Astrocyte (in vitro differentiated cells and primary cell): ENCODE results near the gene SHC3. TPM values are rescaled to one million over a fixed set of nuclear protein-coding genes. Genes with fewer than 3 reads are reported as not detected.

Source experiments
- DNase-seq: peaks from one replicate; pipeline ENCODE4 v3.0.0-alpha.2; 2010; ENCODE audit warnings: low read depth
- FAIRE-seq: peaks from 2 replicates; lab custom pipeline; 2011; peaks lifted over from hg19 to GRCh38; lab: Jason Lieb, UNC
- H2AFZ ChIP-seq: 2 replicates; pipeline ENCODE4 v1.6.0; 2012; ENCODE audit warnings: low read depth, low read length, inconsistent platforms
- H3K27ac ChIP-seq: 2 replicates; pipeline ENCODE4 v1.5.1; 2011; ENCODE audit warnings: low read depth, low read length, inconsistent platforms
- H3K27me3 ChIP-seq: 2 replicates; pipeline ENCODE4 v1.6.0; 2011; ENCODE audit warnings: low read length, inconsistent platforms; ENCODE audit not compliant: insufficient read depth
- H3K36me3 ChIP-seq: 2 replicates; pipeline ENCODE4 v1.5.1; 2011; ENCODE audit warnings: low read length, inconsistent platforms; ENCODE audit not compliant: insufficient read depth
- H3K4me1 ChIP-seq: 2 replicates; pipeline ENCODE4 v1.5.1; 2011; ENCODE audit warnings: low read length, inconsistent platforms; ENCODE audit not compliant: insufficient read depth
- H3K4me2 ChIP-seq: 2 replicates; pipeline ENCODE4 v1.6.0; 2012; ENCODE audit warnings: low read length, inconsistent platforms
- H3K4me3 ChIP-seq: 2 replicates; pipeline ENCODE4 v1.5.1; 2011; ENCODE audit warnings: low read depth, mild to moderate bottlenecking, low read length, inconsistent platforms; ENCODE audit not compliant: insufficient read depth
- H3K79me2 ChIP-seq: 2 replicates; pipeline ENCODE4 v1.6.0; 2012; ENCODE audit warnings: mild to moderate bottlenecking, low read length, inconsistent platforms; ENCODE audit not compliant: insufficient read depth
- H3K9ac ChIP-seq: 2 replicates; pipeline ENCODE4 v1.6.0; 2012; ENCODE audit warnings: mild to moderate bottlenecking, low read length, inconsistent platforms
- H3K9me3 ChIP-seq: 2 replicates; pipeline ENCODE4 v1.5.1; 2012; ENCODE audit warnings: low read depth, mild to moderate bottlenecking, low read length, inconsistent platforms; ENCODE audit not compliant: insufficient read depth
- H4K20me1 ChIP-seq: 2 replicates; pipeline ENCODE4 v1.6.0; 2012; ENCODE audit warnings: low read length, inconsistent platforms; ENCODE audit not compliant: insufficient read depth
- H3K27ac Mint-ChIP-seq: one replicate; pipeline ENCODE4 v1.8.0; 2021; ENCODE audit warnings: mild to moderate bottlenecking, mixed read lengths; ENCODE audit not compliant: unreplicated experiment
- H3K27me3 Mint-ChIP-seq: one replicate; pipeline ENCODE4 v1.8.0; 2021; ENCODE audit warnings: low read depth, mixed read lengths; ENCODE audit not compliant: unreplicated experiment
- H3K36me3 Mint-ChIP-seq: one replicate; pipeline ENCODE4 v1.8.0; 2021; ENCODE audit warnings: low read depth, mixed read lengths; ENCODE audit not compliant: unreplicated experiment
- H3K4me1 Mint-ChIP-seq: one replicate; pipeline ENCODE4 v1.8.0; 2021; ENCODE audit warnings: low read depth, mixed read lengths; ENCODE audit not compliant: unreplicated experiment
- H3K4me3 Mint-ChIP-seq: one replicate; pipeline ENCODE4 v1.8.0; 2021; ENCODE audit warnings: mild to moderate bottlenecking, moderate library complexity, mixed read lengths; ENCODE audit not compliant: unreplicated experiment
- H3K9me3 Mint-ChIP-seq: one replicate; pipeline ENCODE4 v1.8.0; 2021; ENCODE audit warnings: mild to moderate bottlenecking, mixed read lengths; ENCODE audit not compliant: unreplicated experiment
- CTCF ChIP-seq: IDR thresholded peaks from 2 replicates; pipeline ENCODE4 v1.5.1; 2011; ENCODE audit warnings: low read depth, mild to moderate bottlenecking, inconsistent platforms, low read length, moderate library complexity; ENCODE audit not compliant: insufficient read depth
- EZH2 ChIP-seq: IDR thresholded peaks from 2 replicates; pipeline ENCODE4 v1.6.1; 2012; ENCODE audit warnings: mild to moderate bottlenecking, low read length, inconsistent platforms; ENCODE audit not compliant: insufficient read depth
- total RNA-seq: library from RNA; stranded (reverse); gene quantifications from 2 replicates; pipeline ENCODE4 v1.2.1, GENCODE V29; 2021

The SHC3 gene
- total RNA-seq, 1 donor from 2014 or later = 4.6 TPM

GRCh38 chr9:89177012-89177943, 1.3 kb downstream of the SHC3 start:
- Histone ChIP-seq H3K4me2 (peak overlapping the region; percentile 92), H4K20me1 (peaks cover 30% of the 10 kb centered on the region), H3K36me3 (no peaks in the 10 kb centered on the region), H2AFZ (peak overlapping the region; percentile 56), H3K27me3 (no peaks in the 10 kb centered on the region), H3K4me3 (peak overlapping the region; percentile 86), H3K79me2 (peaks cover 67% of the 10 kb centered on the region), H3K9ac (peak overlapping the region; percentile 84), H3K4me1 (peaks cover 41% of the 10 kb centered on the region), H3K9me3 (no peaks in the 10 kb centered on the region), H3K27ac (peak overlapping the region; percentile 72)
- DNase-seq (peak; percentile 59), FAIRE-seq (no peak)
- Mint-ChIP-seq H3K36me3 (no peaks in the 10 kb centered on the region), H3K4me1 (peaks cover 12% of the 10 kb centered on the region), H3K9me3 (no peaks in the 10 kb centered on the region), H3K27ac (peak overlapping the region; percentile 67), H3K4me3 (peak overlapping the region; percentile 87), H3K27me3 (no peaks in the 10 kb centered on the region)
- no peak for TF ChIP-seq CTCF
- peak; percentile 5 for TF ChIP-seq EZH2

GRCh38 chr9:89175828-89176261, 2.8 kb downstream of the SHC3 start:
- Mint-ChIP-seq H3K4me1 (peaks cover 9% of the 10 kb centered on the region), H3K9me3 (no peaks in the 10 kb centered on the region), H3K4me3 (peak overlapping the region; percentile 87), H3K36me3 (no peaks in the 10 kb centered on the region), H3K27me3 (peaks cover 2% of the 10 kb centered on the region), H3K27ac (no peak overlapping the region)
- peak overlapping the region; percentile 92 for H3K4me2 ChIP-seq
- DNase-seq (peak; percentile 47), FAIRE-seq (no peak)
- peak overlapping the region; percentile 61 for H3K27ac ChIP-seq
- peaks cover 6% of the 10 kb centered on the region for H3K36me3 ChIP-seq
- H3K9ac ChIP-seq = peak overlapping the region; percentile 84
- H3K4me1 ChIP-seq = peaks cover 38% of the 10 kb centered on the region
- H2AFZ ChIP-seq = no peak overlapping the region
- no peaks in the 10 kb centered on the region for H3K27me3 ChIP-seq
- TF ChIP-seq CTCF = peak; percentile 45
- no peak for TF ChIP-seq EZH2
- no peaks in the 10 kb centered on the region for H3K9me3 ChIP-seq
- peaks cover 42% of the 10 kb centered on the region for H4K20me1 ChIP-seq
- peak overlapping the region; percentile 86 for H3K4me3 ChIP-seq
- peaks cover 81% of the 10 kb centered on the region for H3K79me2 ChIP-seq
